Neural progenitor cell (in vitro differentiated cells): ENCODE results near the gene ALK.

Source experiments
- CTCF ChIP-seq: fragments of 200-600 bp; sonication (generic); IDR thresholded peaks from 2 replicates; pipeline ENCODE4 v1.5.1; 2017; ENCODE audit warnings: antibody characterized with exemption, mild to moderate bottlenecking
- EZH2 ChIP-seq: fragments of 200-600 bp; sonication (generic); IDR thresholded peaks from 2 replicates; pipeline ENCODE4 v1.6.1; 2017; ENCODE audit warnings: antibody characterized with exemption, mild to moderate bottlenecking, moderate library complexity

- TF ChIP-seq CTCF (no peak), EZH2 (no peak)
Observed at GRCh38 chr2:29477186-29477585, 444.2 kb downstream of the ALK start.
